Spleen (tissue), 7 donors: Measurements from ENCODE around the gene ASH1L.

Experiments
- POLR2A ChIP-seq, 3 donors: fragments of 450-650 bp; IDR thresholded peaks; one replicate each; pipeline ENCODE4 v1.5.1; 2017; ENCODE audit warnings: antibody characterized with exemption in 3 of 3, mild to moderate bottlenecking in 1 of 3
- POLR2AphosphoS5 ChIP-seq, 3 donors: sonication (generic); formaldehyde crosslinking; IDR thresholded peaks; one replicate each; pipeline ENCODE4 v1.5.1; 2017; ENCODE audit warnings: antibody characterized with exemption in 3 of 3
- TF ChIP-seq, protein P1 (sequence below), 11 experiments: fragments of 200-600 bp in 7 of 11; fragments of 450-650 bp in 4 of 11; sonication (generic) in 4 of 11; IDR thresholded peaks in 8 of 11; conservative IDR thresholded peaks in 3 of 11; 1 replicate in 7 of 11; 2 replicates in 4 of 11; pipeline versions ENCODE4 v1.4.0 to v1.8.0; 2016 to 2021; ENCODE audit warnings: antibody characterized with exemption in 11 of 11, inconsistent platforms in 4 of 11, mild to moderate bottlenecking in 1 of 11
- donor health status: DM: no; HTN: no; CAD: no; lungs with moderate emphysema.
- donor health status: DM: no; HTN: no; CAD: no.
- donor health status: DM: no; HTN: no; CAD: no.

DNA sequence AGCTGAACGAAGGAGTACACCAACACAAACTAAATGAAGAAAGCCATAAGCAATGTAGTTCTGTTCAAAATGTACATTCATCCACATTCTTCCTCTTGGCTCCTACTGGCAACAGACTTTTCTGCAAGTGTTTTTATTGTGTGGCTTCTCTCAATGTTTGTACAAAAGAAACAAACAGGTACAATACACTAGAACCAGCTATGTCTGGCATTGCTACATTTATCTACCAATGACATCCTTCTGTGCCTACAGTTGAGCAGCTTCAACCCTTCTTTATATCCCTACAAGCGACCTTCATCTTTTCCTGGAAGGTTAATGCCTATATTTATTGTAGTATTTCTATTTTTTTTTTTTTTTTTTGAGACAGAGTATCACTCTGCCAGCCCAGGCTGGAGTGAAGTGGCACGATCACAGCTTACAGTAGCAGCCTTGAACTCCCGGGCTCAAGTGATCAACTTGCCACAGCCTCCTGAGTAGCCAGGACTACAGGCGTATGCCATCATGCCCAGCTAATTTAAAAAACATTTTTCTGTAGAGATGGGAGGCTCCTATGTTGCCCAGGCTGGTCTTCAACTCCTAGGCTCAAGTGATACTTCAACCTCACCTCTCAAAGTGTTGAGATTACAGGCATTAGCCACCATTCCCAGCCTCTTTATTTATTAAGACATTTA, 89.3 kb downstream of the ASH1L start:
- TF ChIP-seq, protein P1, sequence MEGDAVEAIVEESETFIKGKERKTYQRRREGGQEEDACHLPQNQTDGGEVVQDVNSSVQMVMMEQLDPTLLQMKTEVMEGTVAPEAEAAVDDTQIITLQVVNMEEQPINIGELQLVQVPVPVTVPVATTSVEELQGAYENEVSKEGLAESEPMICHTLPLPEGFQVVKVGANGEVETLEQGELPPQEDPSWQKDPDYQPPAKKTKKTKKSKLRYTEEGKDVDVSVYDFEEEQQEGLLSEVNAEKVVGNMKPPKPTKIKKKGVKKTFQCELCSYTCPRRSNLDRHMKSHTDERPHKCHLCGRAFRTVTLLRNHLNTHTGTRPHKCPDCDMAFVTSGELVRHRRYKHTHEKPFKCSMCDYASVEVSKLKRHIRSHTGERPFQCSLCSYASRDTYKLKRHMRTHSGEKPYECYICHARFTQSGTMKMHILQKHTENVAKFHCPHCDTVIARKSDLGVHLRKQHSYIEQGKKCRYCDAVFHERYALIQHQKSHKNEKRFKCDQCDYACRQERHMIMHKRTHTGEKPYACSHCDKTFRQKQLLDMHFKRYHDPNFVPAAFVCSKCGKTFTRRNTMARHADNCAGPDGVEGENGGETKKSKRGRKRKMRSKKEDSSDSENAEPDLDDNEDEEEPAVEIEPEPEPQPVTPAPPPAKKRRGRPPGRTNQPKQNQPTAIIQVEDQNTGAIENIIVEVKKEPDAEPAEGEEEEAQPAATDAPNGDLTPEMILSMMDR (IDR thresholded peaks at IDR 0.05 in 8 of 11, conservative IDR thresholded peaks at IDR 0.05 in 3 of 11) = no peak
- no peak for TF ChIP-seq POLR2A (IDR thresholded peaks at IDR 0.05)
- TF ChIP-seq POLR2AphosphoS5 (IDR thresholded peaks at IDR 0.05) = no peak
